HT1080 (cell line): Measurements from ENCODE around the gene PSMB9. TPM values are rescaled to one million over a fixed set of nuclear protein-coding genes. Genes with fewer than 3 reads are reported as not detected.

ENCODE experiments used
- DNase-seq: peaks from one replicate; pipeline ENCODE4 v3.0.0-alpha.2; 2015; ENCODE audit warnings: low read depth
- total RNA-seq: library from RNA; depleted of rRNA; stranded (reverse); fragments of >200 nt; shearing (Covaris generic); gene quantifications from 2 replicates; pipeline ENCODE4 v1.2.3, GENCODE V29; 2014

PSMB9 gene
- total RNA-seq, 1 experiment from 2014 or later: 16.5 TPM

- peak; percentile 91 for DNase-seq
Measured at GRCh38 chr6:32838114-32838958, 15.7 kb upstream of the PSMB9 start, which contains the start of gene TAP2. Gene TAP2, minus strand, starts transcription at chr6:32838739. Its CDS starts 506 bp downstream, at chr6:32838233.

- no peak for DNase-seq
Measured at GRCh38 chr6:32839356-32839755, 14.6 kb upstream of the PSMB9 start.

DNA sequence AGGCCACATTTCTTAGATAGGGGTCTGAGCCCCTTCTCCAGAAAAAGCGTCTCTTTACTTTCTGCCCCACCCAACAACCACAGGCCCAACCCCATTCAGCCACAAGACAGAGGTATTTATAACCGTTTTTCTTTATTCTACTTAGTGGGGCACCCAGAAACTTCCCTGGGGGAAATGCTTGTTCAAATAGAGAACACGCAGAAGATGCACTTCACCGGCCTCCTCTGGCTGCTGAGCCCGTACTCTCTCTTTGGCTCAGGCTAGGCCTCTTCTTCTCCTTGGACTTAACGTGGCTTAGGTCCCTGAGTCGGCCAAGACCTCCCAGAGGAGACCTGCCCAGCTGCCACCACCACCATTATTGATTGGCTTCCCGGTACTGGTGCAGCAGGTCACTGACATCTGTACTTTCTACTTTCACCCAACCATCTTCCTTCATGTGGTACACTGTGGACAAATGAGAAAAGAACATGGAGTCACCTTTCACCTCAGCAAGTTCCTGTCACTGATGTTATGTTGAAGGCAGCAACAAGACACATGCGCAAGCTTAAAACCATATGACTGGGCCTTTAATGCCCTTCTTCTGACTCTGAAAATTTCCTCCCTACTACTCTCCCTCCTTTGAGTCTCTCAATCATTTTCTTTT is 13.3 kb upstream of the PSMB9 start:
- DNase-seq: no peak

GRCh38 chr6:32842021-32842650 is 11.9 kb upstream of the PSMB9 start:
- no peak for DNase-seq

DNA sequence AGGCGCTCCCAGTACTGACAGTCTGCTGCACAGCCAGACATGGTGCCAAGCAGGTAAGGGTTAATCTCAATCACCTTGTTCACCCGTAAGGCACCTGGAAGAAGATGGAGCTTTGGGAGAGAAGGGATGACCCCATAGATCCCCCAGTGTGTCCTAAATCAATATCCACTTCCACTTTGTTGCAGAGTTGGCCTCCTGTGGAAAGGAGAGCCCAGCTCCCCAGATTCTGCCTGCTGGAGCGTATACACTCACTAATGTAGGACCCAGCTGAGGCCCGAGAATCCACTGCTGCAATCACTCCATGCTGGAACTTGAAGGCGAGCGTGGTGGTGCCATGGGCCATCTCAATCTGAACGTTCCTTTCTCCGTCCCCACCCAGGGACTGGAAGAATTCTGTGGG is 11.3 kb upstream of the PSMB9 start:
- no peak for DNase-seq

- DNase-seq: no peak
Measured at GRCh38 chr6:32843331-32843978, 10.5 kb upstream of the PSMB9 start.

DNA sequence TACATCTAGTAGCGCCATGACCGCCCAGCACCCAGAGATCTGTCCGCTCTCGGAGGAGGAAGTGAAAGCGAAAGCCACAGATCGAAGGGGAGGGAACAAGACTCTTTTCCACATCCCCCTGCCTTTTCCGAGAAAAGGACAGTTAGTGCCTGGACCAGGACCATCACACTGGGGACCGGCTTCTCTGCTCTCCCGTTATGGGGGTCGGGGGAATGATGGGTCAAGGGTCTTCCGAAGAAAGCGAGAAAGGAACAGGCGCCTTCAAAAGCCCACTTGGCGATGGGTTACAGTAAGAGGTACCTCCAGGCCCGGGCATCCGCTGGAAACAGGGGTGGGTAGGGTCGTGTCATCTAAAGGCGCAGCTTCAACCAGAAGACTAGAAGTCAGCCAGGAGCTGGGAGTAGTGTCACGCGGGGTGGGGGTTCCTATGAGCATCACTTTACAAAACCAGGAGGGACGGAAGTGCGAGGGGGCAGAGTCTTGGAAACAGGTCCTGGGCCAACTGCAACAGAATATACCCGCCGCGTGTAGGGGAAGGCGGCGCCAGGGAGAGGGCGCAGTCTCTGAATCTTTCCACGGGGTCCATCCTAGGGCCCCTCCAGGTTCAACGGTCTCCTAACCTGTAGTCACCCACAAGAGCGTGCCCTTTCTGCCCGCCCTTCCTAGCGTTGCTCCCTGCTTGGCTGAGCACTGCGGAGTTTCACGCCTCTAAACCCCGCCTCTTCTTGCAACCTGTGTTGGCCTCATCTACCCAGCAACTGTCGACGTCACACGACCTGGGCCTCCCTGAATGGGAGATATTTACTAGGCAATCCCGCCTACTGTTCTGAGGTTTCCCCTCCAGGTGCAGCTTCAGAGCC is 9.8 kb upstream of the PSMB9 start, which contains the start of gene PSMB8:
TSS of gene PSMB8 (minus strand) at position 69 of the 860 bp plus-strand sequence. CDS start at position 18, 51 bp downstream.
- DNase-seq: peak; percentile 90

- no peak for DNase-seq
Measured at GRCh38 chr6:32844839-32845383, 9.1 kb upstream of the PSMB9 start.

DNA sequence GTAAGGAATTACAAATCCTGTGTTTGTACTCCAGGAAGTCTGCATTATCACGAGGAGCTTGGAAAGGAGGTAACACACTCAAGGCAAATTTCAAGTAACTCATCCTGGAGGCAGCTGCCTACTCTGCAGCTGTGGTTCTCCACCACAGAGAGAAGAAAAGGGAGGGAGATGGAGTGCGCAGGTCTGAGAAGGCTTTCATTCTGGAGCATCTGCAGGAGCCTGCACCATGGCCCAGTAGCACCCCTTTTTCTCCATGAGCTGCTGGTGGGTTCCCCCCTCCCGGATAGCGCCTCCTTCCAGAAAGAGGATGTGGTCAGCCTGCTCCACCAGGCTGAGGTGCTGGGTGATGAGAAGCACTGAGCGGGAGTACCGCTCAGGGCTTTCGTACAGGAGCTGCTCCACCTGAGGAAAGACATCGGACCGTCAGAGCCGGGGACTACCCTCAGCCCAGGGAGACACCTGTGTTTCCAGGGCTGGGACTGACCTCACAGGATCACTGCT is 8.6 kb upstream of the PSMB9 start:
- DNase-seq: no peak

DNA sequence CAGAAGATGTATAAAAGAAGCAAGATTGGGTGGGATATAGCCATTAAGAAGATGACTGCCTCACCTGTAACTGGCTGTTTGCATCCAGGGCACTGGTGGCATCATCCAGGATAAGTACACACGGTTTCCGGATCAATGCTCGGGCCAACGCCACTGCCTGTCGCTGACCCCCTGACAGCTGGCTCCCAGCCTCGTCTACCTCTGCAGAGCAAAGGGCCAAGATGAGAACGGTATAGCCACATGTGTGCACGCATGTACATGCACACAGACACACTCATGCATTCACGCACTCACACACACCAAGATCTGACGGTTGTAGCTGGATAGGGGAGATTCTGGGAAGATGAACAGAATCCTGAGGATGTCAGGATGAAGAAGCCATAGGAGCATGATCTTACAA is 7.0 kb upstream of the PSMB9 start:
- no peak for DNase-seq

- no peak for DNase-seq
Measured at GRCh38 chr6:32847795-32848194, 6.2 kb upstream of the PSMB9 start.

- DNase-seq: no peak
Measured at GRCh38 chr6:32849126-32849525, 4.9 kb upstream of the PSMB9 start.

DNA sequence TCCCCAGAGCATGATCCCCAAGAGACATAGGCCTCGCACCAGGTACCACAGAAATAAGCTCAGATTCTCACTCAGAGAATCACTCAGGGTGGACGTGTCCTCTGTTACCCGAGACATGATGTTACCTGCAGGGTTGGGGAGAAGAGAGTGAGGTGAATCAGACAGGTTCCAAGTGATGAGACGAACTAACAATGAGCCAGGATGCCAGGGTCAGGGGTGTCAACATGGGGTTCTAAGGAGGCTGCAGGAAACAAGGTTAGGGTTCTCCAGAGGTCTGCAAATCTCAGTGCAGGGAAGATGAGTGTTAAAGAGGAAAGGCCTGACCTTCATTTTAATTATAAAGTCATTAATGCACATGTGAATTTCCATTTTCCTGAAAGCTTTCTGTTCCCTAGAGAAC is 3.0 kb upstream of the PSMB9 start:
- no peak for DNase-seq

- no peak for DNase-seq
Measured at GRCh38 chr6:32852018-32852843, 1.8 kb upstream of the PSMB9 start.

DNA sequence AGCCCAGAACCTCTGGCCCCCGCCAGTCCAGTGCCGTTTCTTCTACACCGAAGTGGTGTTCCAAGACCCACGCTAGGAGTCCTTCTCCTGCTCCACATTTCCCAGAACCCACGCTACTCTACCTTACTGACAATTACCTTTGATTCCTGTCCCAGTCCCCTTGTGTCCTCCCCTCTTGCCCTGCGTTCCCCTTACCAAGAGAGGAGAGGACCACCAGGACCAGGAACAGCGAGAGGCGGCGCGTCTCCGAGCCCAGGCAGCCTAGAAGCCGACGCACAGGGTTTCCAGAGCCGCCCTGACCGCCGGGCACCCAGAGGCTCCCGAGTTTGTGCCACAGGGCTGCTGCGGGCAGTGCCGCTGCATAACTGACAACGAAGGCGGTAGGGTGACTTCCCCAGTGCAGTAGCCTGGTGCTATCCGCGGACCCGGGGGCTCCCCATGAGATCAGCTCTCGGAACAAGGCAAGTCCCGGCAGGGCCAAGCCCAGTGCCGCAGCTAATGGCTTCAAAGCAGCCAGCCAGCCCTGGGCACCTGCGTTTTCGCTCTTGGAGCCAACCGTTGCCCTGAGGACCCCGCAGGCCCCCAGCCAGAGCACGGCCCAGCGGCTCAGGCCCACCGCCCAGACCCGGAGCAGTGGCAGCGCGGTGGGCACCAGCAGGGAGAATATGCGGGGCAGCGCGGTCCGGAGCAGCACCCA is 1.0 kb upstream of the PSMB9 start:
- DNase-seq: peak; percentile 24

DNA sequence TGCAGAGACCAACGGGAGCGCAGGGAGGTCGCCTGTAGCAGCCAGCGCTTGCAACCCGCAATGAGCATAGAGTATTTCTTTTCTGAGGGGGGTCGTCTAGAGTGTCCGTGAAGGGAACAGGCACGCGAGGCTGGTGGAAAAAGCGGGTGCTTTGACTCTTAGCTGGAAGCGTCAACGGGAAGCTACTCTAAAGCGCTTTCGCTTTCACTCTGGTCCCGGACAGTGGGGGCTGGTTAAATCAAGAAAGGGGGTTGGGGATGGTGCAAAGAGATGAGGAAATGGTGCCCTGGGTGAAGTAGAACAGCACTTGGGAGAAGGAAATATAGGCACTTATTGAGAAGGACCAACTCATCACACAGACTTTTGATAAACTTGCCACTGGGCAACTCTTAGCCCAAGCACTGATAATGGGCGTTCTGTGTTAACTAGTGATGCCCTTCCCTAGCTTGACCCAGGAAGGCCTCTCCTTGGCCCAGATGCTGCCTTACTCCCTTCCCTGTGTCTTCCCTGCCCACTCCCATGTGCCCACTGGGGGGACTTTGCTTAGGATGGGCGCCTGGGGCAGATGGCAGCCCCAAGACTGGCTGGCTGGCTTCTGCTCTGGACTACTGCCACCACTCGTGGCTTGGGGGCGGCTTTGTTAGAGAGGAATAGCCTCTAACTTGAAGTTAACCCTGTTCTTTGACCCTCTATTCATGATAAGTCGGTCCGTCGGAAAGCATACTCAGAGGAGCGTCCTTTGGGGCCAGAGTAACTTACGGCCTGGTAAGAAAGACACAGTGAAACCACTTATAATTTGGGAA is 585 bp downstream of the PSMB9 start:
- peak; percentile 24 for DNase-seq

- DNase-seq: no peak
Measured at GRCh38 chr6:32855467-32856174, 1.6 kb downstream of the PSMB9 start.
